GM19023 (cell line): ENCODE results near the gene FUT7.

ENCODE experiments used
- ATAC-seq: cut with Tn5 transposase; IDR thresholded peaks from one replicate; pipeline ENCODE4 v1.9.1; 2021; ENCODE audit warnings: mild to moderate bottlenecking, moderate library complexity; ENCODE audit not compliant: unreplicated experiment

The FUT7 gene

DNA sequence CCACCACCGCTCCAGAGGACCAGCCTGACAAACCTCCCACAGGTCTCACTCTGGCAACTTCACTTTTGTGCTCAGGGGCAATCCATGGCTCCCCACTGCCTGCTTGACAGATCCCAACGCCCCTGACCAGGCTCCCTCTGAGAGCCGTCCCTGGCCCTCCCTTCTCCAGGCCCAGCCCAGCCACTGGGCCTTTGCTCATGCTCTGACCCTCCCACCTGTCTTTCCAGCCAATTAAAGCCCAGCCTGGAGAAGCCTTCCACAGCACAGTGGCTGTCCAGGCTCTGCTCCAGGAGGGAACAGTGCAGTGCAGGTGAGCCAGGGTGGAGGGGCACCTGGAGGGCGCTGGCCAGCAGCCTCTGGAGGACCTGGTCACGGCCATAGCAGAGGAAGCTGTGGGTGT is 18.7 kb upstream of the FUT7 start:
- no peak for ATAC-seq

DNA sequence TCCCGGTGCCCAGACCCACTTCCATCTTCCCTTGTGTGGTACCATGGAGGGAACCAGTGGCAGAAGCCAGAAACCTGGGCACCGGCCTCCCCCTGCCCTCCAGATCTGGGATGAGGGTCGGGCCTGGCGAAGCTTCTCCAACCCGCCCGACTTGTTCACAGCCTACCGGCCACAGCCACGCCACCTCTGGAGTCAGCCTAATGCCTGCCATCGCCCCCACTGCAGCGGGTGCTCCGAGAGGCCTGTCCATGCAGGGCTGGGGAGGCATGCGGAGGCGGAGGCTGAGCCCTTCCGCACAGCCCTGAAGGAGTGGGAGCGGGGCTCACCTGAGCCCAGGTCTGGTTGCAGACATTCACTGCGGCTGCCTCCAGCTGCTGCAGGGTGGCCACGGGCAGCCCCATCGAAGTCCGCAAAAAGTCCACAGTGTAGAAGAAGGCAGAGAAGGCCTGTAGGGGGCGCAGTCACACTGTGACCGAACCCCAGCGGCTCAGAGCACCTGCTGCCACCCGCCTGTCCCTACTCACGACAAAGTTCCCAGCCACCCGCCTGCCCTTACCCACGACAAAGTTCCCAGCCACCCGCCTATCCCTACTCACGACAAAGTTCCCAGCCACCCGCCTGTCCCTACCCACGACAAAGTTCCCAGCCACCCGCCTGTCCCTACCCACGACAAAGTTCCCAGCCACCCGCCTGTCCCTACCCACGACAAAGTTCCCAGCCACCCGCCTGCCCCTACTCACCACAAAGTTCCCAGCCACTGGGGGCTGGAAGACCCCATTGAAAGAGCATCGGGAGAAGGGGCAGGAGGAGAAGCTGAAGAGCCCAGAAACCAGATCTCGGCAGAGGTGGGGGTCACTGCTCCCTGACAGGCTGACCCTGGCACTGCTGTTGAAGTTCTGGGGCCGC is 17.9 kb upstream of the FUT7 start:
- ATAC-seq = no peak

DNA sequence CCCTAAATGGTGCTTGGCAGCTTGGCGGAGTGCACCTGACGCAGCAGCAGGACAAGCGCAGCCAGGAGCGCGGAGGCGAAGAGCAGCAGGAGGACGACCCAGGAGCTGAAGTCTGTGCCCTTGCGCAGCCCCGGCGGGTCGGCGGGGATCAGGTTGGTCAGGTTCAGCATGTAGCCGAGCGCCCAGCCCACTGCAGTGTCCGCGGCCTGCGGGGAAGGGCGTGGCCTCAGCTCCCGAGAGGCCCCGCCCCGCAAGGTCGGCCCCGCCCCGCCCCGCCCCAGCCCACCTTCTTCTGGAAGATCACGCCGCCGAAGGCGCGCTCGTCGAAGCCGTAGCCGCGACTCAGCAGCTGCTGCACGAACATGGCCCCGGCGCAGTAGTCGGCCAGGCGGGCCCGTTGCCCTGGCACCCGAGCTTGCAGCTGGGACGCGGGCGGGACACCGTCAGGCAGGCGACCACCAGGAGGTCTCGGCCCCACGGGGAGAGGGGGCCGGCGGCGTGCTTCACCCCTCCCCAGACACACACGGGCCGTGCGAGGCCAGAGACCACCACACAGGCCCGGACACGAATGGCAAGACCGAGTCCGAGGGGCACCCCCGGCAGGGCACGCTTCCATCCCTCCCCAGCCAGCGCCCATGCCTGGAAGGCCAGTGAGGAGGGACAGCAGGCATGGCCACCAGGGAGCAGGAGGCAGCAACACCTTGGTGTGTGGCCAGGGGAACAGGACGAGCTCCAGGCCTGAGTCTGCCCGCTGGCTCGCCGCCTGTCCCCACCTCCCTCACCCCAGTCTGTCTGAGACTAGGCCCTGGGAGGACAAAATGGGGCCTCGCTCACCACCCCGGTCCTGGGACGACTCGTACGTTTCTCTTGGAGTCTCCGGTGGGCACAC is 17.0 kb upstream of the FUT7 start:
- ATAC-seq = no peak

- no peak for ATAC-seq
Observed at GRCh38 chr9:137046088-137046787, 14.3 kb upstream of the FUT7 start, which contains the start of gene NPDC1. TSS of gene NPDC1 (minus strand) at chr9:137046177. CDS start at chr9:137045989, 188 bp downstream.

- no peak for ATAC-seq
Observed at GRCh38 chr9:137045294-137046087, 13.6 kb upstream of the FUT7 start.

DNA sequence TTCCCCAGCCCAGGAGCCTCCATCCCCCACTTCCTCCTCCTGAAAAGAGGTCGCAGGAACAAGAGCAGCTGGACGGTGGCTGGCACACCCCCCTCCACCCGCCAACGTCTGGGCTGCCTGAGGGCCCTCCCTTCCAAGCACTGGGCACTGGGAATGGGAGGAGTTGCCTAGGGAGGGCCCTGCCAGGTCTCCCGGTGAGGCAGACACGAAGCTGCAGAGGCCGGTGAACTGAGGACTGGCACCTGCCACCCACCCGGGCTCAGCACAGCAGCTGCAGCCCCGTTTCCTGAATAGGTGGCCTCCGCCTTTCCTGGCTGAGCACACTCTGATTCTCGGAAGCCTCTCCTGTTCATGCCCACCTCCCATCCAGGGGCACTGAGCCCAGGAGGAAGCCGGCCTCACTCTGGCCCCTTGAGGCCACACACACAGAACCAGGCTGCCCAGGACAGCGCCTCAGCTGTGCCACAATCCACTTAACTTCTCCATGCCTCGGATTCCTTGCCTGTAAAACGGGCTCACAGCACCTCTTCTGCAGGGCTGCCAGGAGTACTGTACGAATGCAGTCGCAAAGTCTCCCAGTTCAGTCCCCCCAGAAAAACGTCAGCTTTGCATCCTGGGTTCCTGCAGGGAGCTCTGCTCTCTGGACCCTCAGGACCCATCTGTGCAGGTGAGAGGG is 12.8 kb upstream of the FUT7 start:
- ATAC-seq = no peak

GRCh38 chr9:137044037-137044436 is 12.1 kb upstream of the FUT7 start:
- ATAC-seq = no peak

DNA sequence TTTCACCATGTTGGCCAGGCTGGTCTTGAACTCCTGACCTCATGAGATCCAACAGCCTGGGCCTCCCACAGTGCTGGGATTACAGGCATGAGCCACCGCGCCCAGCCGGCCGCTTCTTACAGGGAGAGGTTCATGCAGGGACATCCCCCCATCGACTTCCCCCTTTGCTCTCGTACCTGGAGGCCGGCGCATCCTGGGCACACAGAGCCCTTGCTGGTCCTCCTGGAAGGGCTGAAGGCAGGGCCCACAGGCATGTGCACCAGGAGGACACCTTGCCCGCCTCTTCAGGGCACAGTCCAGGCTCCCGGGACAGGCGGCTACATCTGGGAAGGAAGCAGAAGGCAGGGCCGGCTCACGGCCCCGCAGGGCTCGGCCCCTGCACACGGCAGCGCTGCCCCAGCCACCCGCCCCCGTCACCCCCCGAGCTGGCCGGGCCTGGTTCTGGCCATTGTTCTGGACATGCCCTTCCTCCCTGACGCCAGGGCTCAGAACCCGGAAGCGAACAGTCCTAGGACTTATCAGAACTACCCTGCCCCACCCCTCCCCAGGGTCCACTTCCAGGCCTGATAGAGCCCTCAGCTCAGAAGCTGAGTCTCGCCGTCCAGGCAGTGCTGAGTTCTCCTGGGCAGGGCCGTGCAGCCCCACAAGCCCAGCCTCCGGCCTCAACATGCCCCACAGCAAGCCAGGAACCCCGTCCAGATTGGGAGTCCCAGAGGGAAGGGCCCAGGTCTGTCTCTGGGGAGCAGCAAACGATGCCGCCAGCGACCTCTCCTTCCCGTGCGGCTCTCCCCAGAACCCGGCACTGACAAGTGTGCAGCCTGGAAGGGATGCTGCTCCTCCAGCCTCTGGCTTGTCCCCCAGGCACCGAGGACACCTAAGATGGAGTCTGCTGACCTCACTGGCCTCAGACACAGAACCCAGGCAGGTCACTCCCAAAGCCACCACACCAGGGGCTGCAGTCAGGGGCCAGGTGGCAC is 11.2 kb upstream of the FUT7 start:
- ATAC-seq = no peak

- no peak for ATAC-seq
Observed at GRCh38 chr9:137041124-137041523, 9.2 kb upstream of the FUT7 start.

- no peak for ATAC-seq
Observed at GRCh38 chr9:137040568-137040967, 8.7 kb upstream of the FUT7 start.

- ATAC-seq = no peak
Observed at GRCh38 chr9:137039611-137040366, 7.9 kb upstream of the FUT7 start.

DNA sequence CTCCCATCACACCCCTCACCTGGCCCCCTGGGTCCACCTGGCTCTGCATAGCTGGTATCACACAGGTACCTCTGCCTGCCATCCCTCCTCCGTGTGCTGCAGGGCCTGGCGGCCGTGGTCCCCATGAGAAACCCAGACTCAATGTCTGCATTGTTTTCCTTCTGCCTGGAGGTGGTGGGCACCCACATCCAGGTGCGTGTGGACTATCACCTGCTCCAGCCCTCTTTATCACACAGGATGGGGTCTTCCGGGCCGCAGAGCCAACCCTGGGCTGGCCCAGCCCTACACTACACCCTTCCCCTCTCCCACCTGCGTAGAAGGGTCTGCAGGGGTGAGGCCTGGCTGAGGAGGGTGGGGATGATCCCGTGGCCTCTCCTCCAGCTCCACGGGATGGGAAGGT is 7.0 kb upstream of the FUT7 start:
- ATAC-seq = no peak

GRCh38 chr9:137037483-137037882 is 5.6 kb upstream of the FUT7 start:
- no peak for ATAC-seq

GRCh38 chr9:137037035-137037434 is 5.1 kb upstream of the FUT7 start:
- no peak for ATAC-seq

- ATAC-seq = no peak
Observed at GRCh38 chr9:137035937-137036336, 4.0 kb upstream of the FUT7 start.

GRCh38 chr9:137035507-137035834 is 3.6 kb upstream of the FUT7 start:
- ATAC-seq = no peak

- peak; percentile 63 for ATAC-seq
Observed at GRCh38 chr9:137034709-137035506, 3.0 kb upstream of the FUT7 start.
